ENCODE results near the gene BUB1B.

- TF ChIP-seq POLR2AphosphoS5 (IDR thresholded peaks at IDR 0.05) (no peak), CTCF (IDR thresholded peaks at IDR 0.05) (no peak), POLR2A (IDR thresholded peaks at IDR 0.05) (no peak)
Observed at GRCh38 chr15:40239404-40239692, 78.5 kb downstream of the BUB1B start.

Measured in prostate gland (tissue), 2 donors.